Renal cortex interstitium (tissue), 11 donors: Measurements from ENCODE around the gene TOMM20. TPM values are rescaled to one million over a fixed set of nuclear protein-coding genes. Genes with fewer than 3 reads are reported as not detected.
"Not testable (repeated sequence)": the region's sequence is repeated elsewhere in the genome, so short reads cannot be mapped to it uniquely, and the experiment has no call there.

Experiments used
- DNase-seq, 11 donors: peaks; one replicate each; pipeline ENCODE4 v3.0.0-alpha.2; 2013; ENCODE audit warnings: low read depth in 9 of 11, low spot score in 4 of 11; ENCODE audit errors: extremely low read depth in 1 of 11
- polyA plus RNA-seq, 3 donors: library from polyadenylated mRNA; unstranded; fragments of 120-200 nt; gene quantifications; one replicate each; pipeline ENCODE4 v1.2.1, GENCODE V29; 2013; ENCODE audit not compliant: insufficient read length in 3 of 3

TOMM20 gene
- polyA plus RNA-seq, 3 donors: 203 to 239 (median 212) TPM

DNA sequence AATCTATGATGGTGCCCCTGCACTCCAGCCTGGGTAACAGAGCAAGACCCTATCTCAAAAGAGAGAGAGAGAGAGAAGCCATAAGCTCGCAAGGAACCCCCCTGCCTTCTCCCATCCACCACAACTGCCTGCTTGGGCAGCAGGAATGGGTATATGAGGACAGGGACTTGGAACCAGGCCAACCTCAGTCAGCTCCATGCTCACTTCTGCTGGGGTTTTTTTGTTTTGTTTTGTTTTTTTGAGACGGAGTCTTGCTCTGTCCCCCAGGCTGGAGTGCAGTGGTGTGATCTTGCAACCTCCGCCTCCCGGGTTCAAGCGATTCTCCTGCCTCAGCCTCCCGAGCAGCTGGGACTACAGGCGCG, 36.6 kb downstream of the TOMM20 start:
- not testable (repeated sequence) for DNase-seq

DNA sequence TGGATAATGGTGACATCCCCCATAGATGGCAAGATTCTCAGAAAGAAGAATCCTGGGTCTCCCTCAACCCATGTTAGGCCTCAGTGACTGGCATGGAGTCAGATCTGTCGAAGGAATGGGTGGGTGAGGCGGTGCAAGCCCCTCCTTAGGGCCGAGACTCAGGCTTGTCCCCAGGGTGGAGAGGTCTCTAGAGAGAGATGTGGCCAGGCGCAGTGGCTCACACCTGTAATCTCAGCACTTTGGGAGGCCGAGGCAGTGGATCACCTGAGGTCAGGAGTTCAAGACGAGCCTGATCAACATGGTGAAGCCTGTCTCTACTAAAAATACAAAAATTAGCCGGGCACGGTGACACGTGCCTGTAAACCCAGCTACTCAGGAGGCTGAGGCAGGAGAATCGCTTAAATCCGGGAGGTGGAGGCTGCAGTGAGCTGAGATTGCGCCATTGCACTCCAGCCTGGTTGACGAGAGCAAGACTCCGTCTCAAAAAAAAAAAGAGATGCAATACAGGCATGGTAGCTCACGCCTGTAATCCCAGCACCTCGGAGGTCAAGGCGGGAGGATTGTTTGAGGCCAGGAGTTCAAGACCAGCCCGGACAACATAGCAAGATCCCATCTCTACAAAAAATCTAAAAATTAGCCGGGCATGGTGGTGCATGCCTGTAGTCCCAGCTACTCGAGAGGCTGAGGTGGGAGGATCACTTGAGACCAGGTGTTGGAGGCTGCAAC, 37.2 kb downstream of the TOMM20 start:
- not testable (repeated sequence) for DNase-seq

- no peak for DNase-seq
These were observed 38.1 kb downstream of the TOMM20 start for GRCh38 chr1:235090406-235091069.

GRCh38 chr1:235088907-235089306, 39.7 kb downstream of the TOMM20 start:
- no peak for DNase-seq

- no peak for DNase-seq
These were observed 40.2 kb downstream of the TOMM20 start for GRCh38 chr1:235088430-235088829.

DNA sequence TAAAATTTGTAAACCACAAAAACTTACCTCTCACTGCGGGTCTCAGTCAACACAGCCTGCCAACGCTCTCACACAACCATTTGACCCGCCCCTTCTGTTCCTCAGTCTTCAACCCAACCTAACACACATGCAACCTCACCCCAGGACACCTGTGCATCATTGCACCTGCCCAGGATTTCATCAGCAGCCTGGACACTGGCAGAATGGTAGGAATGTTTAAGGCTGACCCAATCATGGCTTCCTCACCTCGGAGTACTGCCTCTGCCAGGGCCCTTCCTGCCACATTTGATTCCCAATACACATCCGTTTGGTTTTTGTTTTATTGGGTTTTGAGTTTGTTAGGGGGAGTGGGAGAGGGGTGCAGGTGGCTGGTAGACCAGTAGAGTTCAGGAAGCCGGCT, 40.7 kb downstream of the TOMM20 start:
- DNase-seq: no peak

DNA sequence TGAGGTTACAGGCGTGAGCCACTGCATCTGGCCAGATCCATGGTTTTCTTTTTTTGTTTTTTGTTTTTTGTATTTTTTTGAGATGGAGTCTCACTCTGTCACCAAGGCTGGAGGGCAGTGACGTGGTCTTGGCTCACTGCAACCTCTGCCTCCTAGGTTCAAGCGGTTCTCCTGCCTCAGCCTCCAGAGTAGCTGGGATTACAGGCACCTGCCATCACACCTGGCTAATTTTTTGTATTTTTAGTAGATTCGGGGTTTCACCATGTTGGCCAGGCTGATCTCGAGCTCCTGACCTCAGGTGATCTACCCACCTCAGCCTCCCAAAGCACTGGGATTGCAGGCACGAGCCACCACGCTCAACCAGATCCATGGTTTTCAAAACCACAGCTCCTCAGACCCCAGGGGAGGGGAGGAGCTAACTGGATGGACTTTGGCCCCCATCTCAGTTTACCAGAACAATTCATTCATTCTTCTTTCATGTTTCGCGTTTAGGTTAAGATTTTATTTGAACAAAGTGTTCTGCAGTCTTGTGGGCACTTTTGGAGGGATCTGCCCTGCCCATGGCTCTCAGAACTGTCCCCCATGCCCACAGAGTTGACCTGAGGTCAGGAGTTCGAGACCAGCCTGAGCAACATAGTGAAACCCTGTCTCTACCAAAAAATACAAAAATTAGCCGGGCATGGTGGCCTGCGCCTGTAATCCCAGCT, 43.1 kb downstream of the TOMM20 start:
- DNase-seq: not testable (repeated sequence)

- not testable (repeated sequence) for DNase-seq
These were observed 47.8 kb downstream of the TOMM20 start for GRCh38 chr1:235080788-235081187.

- not testable (repeated sequence) for DNase-seq
These were observed 48.4 kb downstream of the TOMM20 start for GRCh38 chr1:235080297-235080657.

DNA sequence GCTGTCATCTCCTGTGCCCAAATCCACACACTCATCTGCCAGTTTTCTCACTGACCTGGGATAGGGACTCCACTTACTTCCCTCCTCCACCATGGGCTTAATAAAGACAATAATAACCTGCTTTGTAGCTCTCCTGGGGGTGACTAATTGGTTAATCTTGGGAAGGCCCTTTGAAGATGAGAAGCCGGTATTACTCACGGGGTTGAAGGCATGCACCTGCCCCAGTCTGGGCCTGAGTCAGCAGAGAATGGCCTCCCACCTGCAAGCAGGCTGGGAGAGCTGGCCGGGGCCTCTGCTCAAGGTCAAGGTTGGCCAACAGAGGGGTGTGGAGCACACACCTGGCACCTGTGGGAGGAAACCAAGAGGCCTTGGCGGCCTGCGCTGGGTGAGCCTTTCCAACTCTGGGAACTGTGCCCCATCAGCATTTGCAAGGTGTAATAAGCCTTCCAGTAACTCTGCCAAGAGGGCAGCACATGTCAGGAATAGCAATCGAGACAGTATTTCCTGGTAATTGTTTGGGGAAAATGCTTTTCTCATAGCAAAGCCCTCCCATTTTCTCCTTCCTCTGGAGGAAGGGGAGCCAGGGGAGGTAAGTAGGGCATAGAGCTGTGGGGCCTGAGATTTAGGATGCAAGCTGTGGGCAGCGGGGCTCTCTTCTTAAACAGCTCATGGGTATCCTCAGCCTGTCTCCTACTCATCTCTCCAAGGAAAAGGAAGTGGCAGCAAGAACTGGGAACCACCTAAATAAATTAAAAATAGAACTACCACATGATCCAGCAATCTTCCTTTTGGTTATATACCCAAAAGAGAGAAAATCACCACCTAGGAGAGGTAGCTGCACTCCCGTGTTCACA, 49.0 kb downstream of the TOMM20 start:
- no peak for DNase-seq

DNA sequence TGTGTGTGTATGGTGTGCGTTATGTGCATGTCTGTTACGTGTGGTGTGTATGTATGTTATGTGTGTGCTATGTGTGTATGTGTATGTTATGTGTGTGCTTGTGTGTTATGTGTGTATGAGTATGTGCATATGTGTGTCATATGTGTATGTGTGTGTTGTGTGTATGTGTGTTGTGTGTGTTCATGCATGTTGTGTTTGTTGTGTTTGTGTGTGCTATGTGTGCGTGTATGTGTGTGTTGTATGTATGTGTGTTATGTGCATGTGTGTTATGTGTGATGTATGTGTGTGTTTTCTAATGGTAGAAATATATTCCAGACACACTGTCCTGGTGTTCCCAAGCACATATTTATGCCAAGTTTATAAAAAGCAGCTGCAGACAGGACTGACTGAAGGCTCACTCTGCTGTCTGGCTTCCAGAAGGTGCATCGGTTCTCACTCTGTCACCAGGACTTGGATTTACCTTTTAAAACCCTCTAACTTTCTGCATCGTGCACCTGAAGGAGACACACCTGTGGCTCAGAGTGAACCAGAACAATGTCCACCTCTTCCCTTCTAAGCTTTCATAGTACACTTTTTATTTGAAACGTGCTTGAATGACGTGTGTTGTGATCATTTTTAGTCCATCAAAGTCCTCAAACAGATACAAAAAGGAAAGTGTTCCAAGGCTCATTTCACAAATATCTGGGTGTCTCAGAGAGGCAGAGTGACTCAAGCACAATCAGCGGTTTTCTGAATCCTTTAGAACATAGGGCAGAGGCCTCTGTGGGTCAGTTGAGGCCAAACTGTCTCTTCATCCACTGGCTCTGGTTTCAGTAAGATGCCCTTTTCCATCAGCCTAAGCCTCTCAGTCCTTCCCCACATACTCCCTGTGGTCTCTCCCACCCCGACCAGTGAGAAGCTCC, 49.9 kb downstream of the TOMM20 start:
- no peak for DNase-seq

DNA sequence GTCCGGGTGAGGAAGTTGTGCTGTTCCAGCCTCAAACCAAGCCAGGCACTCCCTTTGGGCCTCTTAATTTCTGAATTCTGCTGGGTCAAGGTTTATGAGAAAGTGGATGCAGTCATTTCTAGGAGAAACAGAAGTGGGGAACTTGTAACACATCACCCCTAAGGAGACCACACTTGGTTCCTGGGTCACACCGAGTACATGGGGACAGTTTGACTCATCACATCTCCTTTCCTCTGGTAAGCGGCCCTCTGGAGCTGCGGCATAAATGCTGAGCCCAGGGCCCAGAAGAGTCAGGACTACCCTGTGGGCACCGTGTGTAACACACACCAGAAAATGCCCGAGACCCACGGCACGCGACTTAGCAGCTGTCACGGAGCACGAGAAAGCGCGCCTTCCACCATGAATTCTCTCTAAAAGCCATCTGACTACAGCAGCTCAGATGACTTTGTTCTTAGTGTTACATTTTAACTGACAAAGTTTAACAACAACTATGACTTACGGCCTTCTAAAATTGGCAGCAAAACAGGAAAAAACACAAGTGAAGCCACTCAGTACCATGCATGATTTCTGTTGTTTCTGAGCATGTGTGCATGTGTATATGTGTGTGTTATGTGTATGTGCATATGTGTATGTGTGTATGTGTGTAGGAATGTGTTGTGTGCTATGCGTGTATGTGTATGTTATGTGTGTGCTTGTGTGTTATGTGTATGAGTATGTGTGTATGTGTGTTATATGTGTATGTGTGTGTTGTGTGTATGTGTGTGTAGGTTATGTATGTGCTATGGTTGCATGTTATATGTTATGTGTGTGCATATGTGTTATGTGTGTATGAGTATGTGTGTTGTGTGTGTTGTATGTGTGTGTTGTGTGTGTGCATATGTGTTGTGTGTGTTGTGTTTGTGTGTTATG, 50.8 kb downstream of the TOMM20 start:
- no peak for DNase-seq

DNA sequence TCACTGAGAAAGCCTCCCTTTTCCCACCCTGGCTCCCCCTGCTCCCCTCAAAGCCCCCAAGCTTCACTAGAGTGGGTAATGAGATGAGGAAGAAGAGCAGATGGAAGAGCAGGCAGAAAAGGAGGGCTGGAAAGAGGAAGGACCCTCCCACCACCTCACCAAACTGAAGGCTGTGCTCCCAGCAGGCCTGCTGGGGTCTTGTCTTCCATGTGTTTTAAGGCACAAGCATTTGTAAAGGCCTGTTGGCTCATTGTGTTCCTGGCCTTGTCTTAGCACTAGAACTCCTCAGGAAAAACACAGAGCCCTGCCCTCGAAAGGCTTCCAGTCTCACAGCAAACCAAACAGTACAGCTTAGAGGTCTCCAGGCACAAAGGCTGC, 51.5 kb downstream of the TOMM20 start:
- no peak for DNase-seq

GRCh38 chr1:235076504-235077162, 52.0 kb downstream of the TOMM20 start:
- no peak for DNase-seq

GRCh38 chr1:235075777-235076308, 52.8 kb downstream of the TOMM20 start:
- no peak for DNase-seq

DNA sequence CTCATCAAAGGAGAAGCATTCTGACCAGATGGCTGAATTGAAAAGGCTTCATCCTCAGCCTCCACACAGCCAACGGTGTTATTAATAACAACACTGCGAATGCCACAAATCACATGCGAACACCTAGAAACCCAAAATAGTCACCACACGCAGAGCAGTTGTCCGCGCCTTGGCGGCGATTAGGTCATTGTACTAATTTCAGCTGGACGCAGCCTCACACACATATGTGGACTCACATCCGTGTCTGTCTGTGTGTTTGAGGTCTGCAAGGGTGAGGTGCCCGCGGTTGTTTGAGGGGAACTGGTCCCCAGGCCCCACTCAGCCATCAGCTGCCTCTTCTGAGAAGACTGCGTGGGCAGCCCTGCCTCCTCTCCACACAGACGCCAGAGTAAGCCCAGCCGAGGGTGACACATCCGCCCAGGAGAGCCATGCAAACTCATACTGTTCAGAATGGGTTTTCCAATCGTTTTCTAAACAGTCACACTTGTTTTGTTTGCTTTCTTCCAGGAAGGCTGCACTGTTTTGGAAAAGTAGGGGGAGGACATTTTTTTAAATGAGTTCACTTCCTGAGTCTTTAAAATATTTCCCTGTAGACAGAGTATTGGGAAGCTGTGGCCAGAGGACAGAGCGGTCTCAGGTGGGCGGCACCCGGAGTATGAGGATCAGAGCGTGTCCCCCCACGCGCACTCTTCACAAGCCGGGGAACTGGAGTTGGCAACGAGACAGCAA, 53.4 kb downstream of the TOMM20 start:
- DNase-seq: no peak
